GM12874 (cell line): ENCODE measurements around the gene WDR18.

Source experiments
- TF ChIP-seq, protein P1 (sequence below): IDR thresholded peaks from 2 replicates; pipeline ENCODE4 v1.5.1; 2011; ENCODE audit warnings: low read depth, mild to moderate bottlenecking, control low read depth, low read length, moderate library complexity; ENCODE audit not compliant: insufficient read depth

Gene WDR18

DNA sequence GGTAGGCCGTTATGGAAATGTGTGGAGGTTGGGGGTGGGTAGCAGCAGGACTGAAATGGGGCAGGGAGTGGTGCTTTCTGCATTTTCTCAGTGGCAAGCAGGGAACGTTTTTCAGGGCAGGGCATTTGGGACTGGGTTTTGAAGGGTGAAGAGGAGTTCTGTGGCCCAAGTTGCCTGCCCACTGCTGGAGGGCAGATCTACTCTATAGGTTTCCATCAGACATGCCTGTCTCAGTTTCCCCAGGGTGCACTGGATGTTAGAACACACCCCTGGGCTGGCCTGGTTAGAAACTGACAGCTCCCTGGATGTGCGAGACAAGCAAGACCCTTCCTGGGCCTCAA is 15.2 kb downstream of the WDR18 start:
- TF ChIP-seq, protein P1, sequence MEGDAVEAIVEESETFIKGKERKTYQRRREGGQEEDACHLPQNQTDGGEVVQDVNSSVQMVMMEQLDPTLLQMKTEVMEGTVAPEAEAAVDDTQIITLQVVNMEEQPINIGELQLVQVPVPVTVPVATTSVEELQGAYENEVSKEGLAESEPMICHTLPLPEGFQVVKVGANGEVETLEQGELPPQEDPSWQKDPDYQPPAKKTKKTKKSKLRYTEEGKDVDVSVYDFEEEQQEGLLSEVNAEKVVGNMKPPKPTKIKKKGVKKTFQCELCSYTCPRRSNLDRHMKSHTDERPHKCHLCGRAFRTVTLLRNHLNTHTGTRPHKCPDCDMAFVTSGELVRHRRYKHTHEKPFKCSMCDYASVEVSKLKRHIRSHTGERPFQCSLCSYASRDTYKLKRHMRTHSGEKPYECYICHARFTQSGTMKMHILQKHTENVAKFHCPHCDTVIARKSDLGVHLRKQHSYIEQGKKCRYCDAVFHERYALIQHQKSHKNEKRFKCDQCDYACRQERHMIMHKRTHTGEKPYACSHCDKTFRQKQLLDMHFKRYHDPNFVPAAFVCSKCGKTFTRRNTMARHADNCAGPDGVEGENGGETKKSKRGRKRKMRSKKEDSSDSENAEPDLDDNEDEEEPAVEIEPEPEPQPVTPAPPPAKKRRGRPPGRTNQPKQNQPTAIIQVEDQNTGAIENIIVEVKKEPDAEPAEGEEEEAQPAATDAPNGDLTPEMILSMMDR = no peak

GRCh38 chr19:1000095-1000494 is 15.9 kb downstream of the WDR18 start, which contains the start of gene GRIN3B:
Gene GRIN3B, plus strand, starts transcription at chr19:1000419. Its CDS starts 19 bp downstream, at chr19:1000438.
- TF ChIP-seq, protein P1 = peak; percentile 66

DNA sequence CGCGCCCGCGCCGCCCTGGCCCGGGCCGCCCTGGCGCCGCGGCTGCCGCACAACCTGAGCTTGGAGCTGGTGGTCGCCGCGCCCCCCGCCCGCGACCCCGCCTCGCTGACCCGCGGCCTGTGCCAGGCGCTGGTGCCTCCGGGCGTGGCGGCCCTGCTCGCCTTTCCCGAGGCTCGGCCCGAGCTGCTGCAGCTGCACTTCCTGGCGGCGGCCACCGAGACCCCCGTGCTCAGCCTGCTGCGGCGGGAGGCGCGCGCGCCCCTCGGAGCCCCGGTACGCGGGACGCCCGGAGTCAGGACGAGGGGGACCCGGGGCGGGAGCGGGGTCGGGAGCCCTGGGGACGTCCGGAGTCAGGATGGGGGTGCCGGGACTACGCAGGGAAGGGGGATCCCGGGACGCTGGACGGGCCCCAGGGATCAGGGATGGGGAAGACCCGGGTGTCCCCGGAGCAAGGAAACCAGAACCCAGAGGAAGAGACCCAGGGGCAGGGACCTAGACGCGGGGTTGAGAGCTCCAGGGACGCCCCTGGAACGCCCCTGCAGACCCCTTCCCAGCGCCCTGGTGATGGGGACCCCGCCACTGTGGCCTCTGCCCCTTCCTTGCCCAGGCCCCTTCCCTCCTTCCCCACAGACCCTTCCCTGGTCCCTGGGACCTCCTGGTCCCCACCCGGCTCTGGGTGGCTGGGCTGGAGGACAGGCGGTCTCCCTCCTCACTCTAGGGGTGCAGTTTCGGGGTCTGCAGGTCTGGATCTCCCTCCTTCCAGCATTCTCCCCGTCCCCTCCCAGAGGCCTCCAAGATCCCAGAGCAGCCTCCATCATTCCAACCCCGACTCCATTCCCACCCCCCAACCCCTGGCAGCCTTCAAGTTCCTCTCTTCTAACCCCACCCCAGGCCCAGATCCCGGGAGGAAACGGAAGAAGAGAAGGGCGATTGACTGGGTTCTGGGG is 16.7 kb downstream of the WDR18 start:
- TF ChIP-seq, protein P1 = no peak

GRCh38 chr19:1001538-1002166 is 17.5 kb downstream of the WDR18 start:
- TF ChIP-seq, protein P1 = peak; percentile 96

- TF ChIP-seq, protein P1 = no peak
Observed at GRCh38 chr19:1002600-1002999, 18.5 kb downstream of the WDR18 start.

DNA sequence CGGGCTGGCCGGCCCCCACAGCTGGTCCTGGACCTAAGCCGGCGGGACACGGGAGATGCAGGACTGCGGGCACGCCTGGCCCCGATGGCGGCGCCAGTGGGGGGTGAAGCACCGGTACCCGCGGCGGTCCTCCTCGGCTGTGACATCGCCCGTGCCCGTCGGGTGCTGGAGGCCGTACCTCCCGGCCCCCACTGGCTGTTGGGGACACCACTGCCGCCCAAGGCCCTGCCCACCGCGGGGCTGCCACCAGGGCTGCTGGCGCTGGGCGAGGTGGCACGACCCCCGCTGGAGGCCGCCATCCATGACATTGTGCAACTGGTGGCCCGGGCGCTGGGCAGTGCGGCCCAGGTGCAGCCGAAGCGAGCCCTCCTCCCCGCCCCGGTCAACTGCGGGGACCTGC is 19.1 kb downstream of the WDR18 start:
- TF ChIP-seq, protein P1 = no peak

- TF ChIP-seq, protein P1 = no peak
Observed at GRCh38 chr19:1004204-1004802, 20.2 kb downstream of the WDR18 start.
